Neural progenitor cell (in vitro differentiated cells): ENCODE results near the gene SH3GL2. TPM values are rescaled to one million over a fixed set of nuclear protein-coding genes. Genes with fewer than 3 reads are reported as not detected.

ENCODE experiments used
- DNase-seq: peaks from one replicate; pipeline ENCODE4 v3.0.0-alpha.2; 2016; ENCODE audit warnings: low spot score
- H2AFZ ChIP-seq: fragments of 200-600 bp; sonication (generic); replicated peaks from 2 replicates; pipeline ENCODE4 v1.6.1; 2016; ENCODE audit warnings: antibody characterized with exemption
- H3F3A ChIP-seq: fragments of 200-600 bp; sonication (generic); 2 replicates; pipeline ENCODE4 v1.6.1; 2016; ENCODE audit warnings: antibody characterized with exemption, low read depth
- H3K27ac ChIP-seq: fragments of 200-600 bp; sonication (generic); 2 replicates; pipeline ENCODE4 v1.5.1; 2016; ENCODE audit warnings: mild to moderate bottlenecking
- H3K27me3 ChIP-seq: fragments of 200-600 bp; sonication (generic); 2 replicates; pipeline ENCODE4 v1.6.1; 2016; ENCODE audit warnings: mild to moderate bottlenecking, moderate library complexity
- H3K36me3 ChIP-seq: fragments of 200-600 bp; sonication (generic); 2 replicates; pipeline ENCODE4 v1.5.1; 2016
- H3K4me1 ChIP-seq: fragments of 200-600 bp; sonication (generic); 2 replicates; pipeline ENCODE4 v1.6.1; 2016; ENCODE audit warnings: mixed run types
- H3K4me2 ChIP-seq: fragments of 200-600 bp; sonication (generic); 2 replicates; pipeline ENCODE4 v1.6.1; 2016
- H3K4me3 ChIP-seq: fragments of 200-600 bp; sonication (generic); 2 replicates; pipeline ENCODE4 v1.5.1; 2016
- H3K79me2 ChIP-seq: fragments of 200-600 bp; sonication (generic); 2 replicates; pipeline ENCODE4 v1.6.1; 2016; ENCODE audit warnings: low read depth
- H3K9ac ChIP-seq: fragments of 200-600 bp; sonication (generic); 2 replicates; pipeline ENCODE4 v1.6.1; 2016
- H3K9me3 ChIP-seq: fragments of 200-600 bp; sonication (generic); 2 replicates; pipeline ENCODE4 v1.5.1; 2016; ENCODE audit warnings: low read depth
- H4K20me1 ChIP-seq: fragments of 200-600 bp; sonication (generic); 2 replicates; pipeline ENCODE4 v1.6.1; 2016; ENCODE audit warnings: low read depth
- H3K27ac Mint-ChIP-seq: 3 replicates; pipeline ENCODE4 v1.8.0; 2021; ENCODE audit warnings: mixed read lengths
- H3K27me3 Mint-ChIP-seq: 2 replicates; pipeline ENCODE4 v1.8.0; 2022; ENCODE audit warnings: low read depth, mild to moderate bottlenecking, inconsistent platforms, moderate library complexity, mixed read lengths; ENCODE audit not compliant: insufficient read depth
- H3K36me3 Mint-ChIP-seq: 3 replicates; pipeline ENCODE4 v1.8.0; 2021; ENCODE audit warnings: mixed read lengths
- H3K4me1 Mint-ChIP-seq: 3 replicates; pipeline ENCODE4 v1.8.0; 2021; ENCODE audit warnings: mixed read lengths
- H3K4me3 Mint-ChIP-seq: 3 replicates; pipeline ENCODE4 v1.8.0; 2021; ENCODE audit warnings: mild to moderate bottlenecking, moderate library complexity, mixed read lengths
- H3K9me3 Mint-ChIP-seq: 3 replicates; pipeline ENCODE4 v1.8.0; 2020; ENCODE audit warnings: mixed read lengths
- CTCF ChIP-seq: fragments of 200-600 bp; sonication (generic); IDR thresholded peaks from 2 replicates; pipeline ENCODE4 v1.5.1; 2017; ENCODE audit warnings: antibody characterized with exemption, mild to moderate bottlenecking
- EZH2 ChIP-seq: fragments of 200-600 bp; sonication (generic); IDR thresholded peaks from 2 replicates; pipeline ENCODE4 v1.6.1; 2017; ENCODE audit warnings: antibody characterized with exemption, mild to moderate bottlenecking, moderate library complexity
- EZH2phosphoT487 ChIP-seq: fragments of 200-600 bp; sonication (generic); IDR thresholded peaks from 2 replicates; pipeline ENCODE4 v1.6.1; 2017; ENCODE audit warnings: antibody characterized with exemption
- total RNA-seq: library from RNA; depleted of rRNA; stranded (reverse); fragments of >200 nt; gene quantifications from 2 replicates; pipeline ENCODE4 v1.2.3, GENCODE V29; 2015; ENCODE audit warnings: low replicate concordance

Gene SH3GL2
- total RNA-seq, 1 donor from 2014 or later, result 1.6 TPM

GRCh38 chr9:17614250-17614649 is 35.4 kb downstream of the SH3GL2 start:
- Mint-ChIP-seq H3K9me3 (no peaks in the 10 kb centered on the region), H3K4me1 (peaks cover 2% of the 10 kb centered on the region), H3K27ac (no peak overlapping the region), H3K4me3 (no peak overlapping the region), H3K27me3 (peaks cover 2% of the 10 kb centered on the region), H3K36me3 (no peaks in the 10 kb centered on the region)
- H3F3A ChIP-seq, result no peaks in the 10 kb centered on the region
- H2AFZ ChIP-seq, result no peak overlapping the region
- H3K4me3 ChIP-seq, result no peak overlapping the region
- no peaks in the 10 kb centered on the region for H3K79me2 ChIP-seq
- no peaks in the 10 kb centered on the region for H3K36me3 ChIP-seq
- H3K9me3 ChIP-seq, result no peaks in the 10 kb centered on the region
- no peaks in the 10 kb centered on the region for H3K27me3 ChIP-seq
- H3K4me2 ChIP-seq, result peak overlapping the region; percentile 54
- no peak overlapping the region for H3K9ac ChIP-seq
- TF ChIP-seq CTCF, result no peak
- TF ChIP-seq EZH2phosphoT487, result no peak
- H3K27ac ChIP-seq, result peak overlapping the region; percentile 56
- H4K20me1 ChIP-seq, result no peaks in the 10 kb centered on the region
- no peak for DNase-seq
- peaks cover 15% of the 10 kb centered on the region for H3K4me1 ChIP-seq

GRCh38 chr9:17614903-17615302 is 36.0 kb downstream of the SH3GL2 start:
- Histone ChIP-seq H3K9me3 (no peaks in the 10 kb centered on the region), H3K4me1 (peaks cover 15% of the 10 kb centered on the region), H3K36me3 (no peaks in the 10 kb centered on the region), H3K4me3 (no peak overlapping the region), H2AFZ (no peak overlapping the region), H3K27ac (no peak overlapping the region), H3F3A (no peaks in the 10 kb centered on the region), H4K20me1 (no peaks in the 10 kb centered on the region), H3K79me2 (no peaks in the 10 kb centered on the region), H3K9ac (no peak overlapping the region), H3K4me2 (no peak overlapping the region), H3K27me3 (no peaks in the 10 kb centered on the region)
- Mint-ChIP-seq H3K9me3 (no peaks in the 10 kb centered on the region), H3K4me1 (peaks cover 2% of the 10 kb centered on the region), H3K4me3 (no peak overlapping the region), H3K27ac (no peak overlapping the region), H3K27me3 (peaks cover 2% of the 10 kb centered on the region), H3K36me3 (no peaks in the 10 kb centered on the region)
- no peak for DNase-seq
- no peak for TF ChIP-seq EZH2
- TF ChIP-seq CTCF, result no peak
- TF ChIP-seq EZH2phosphoT487, result no peak

DNA sequence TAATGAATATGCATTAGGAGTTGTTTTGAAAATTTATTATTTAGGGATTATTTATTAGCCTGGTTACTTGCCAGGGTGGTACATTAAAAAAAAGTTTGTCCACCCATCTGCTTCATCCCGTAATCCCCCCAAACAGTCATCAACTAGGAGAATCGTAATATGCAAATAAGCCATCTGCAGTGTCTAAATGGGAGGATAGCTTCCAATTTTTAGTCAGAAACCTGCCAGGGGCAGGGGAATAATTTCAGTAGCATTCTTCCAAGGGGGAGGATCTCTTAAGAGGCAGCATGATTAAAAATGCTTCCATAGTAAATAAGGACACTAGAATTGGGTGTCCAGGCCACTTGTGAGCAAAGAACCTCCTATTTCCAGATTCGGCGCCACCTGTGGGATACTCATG is 43.3 kb downstream of the SH3GL2 start:
- no peak overlapping the region for H3K27ac ChIP-seq
- no peak overlapping the region for H3K9ac ChIP-seq
- no peaks in the 10 kb centered on the region for H3K4me1 Mint-ChIP-seq
- TF ChIP-seq EZH2 (no peak), EZH2phosphoT487 (no peak), CTCF (no peak)
- H3K9me3 Mint-ChIP-seq, result no peaks in the 10 kb centered on the region
- no peaks in the 10 kb centered on the region for H3F3A ChIP-seq
- H3K9me3 ChIP-seq, result no peaks in the 10 kb centered on the region
- no peaks in the 10 kb centered on the region for H4K20me1 ChIP-seq
- H2AFZ ChIP-seq, result no peak overlapping the region
- H3K4me3 ChIP-seq, result no peak overlapping the region
- no peaks in the 10 kb centered on the region for H3K36me3 Mint-ChIP-seq
- H3K27me3 Mint-ChIP-seq, result peaks cover 2% of the 10 kb centered on the region
- H3K4me2 ChIP-seq, result no peak overlapping the region
- H3K36me3 ChIP-seq, result no peaks in the 10 kb centered on the region
- H3K27ac Mint-ChIP-seq, result no peak overlapping the region
- no peaks in the 10 kb centered on the region for H3K27me3 ChIP-seq
- H3K79me2 ChIP-seq, result no peaks in the 10 kb centered on the region
- no peak overlapping the region for H3K4me3 Mint-ChIP-seq
- no peaks in the 10 kb centered on the region for H3K4me1 ChIP-seq
- no peak for DNase-seq

- H3K4me3 Mint-ChIP-seq, result no peak overlapping the region
- Histone ChIP-seq H4K20me1 (no peaks in the 10 kb centered on the region), H3K79me2 (no peaks in the 10 kb centered on the region), H3K4me2 (no peak overlapping the region), H2AFZ (no peak overlapping the region), H3K9ac (no peak overlapping the region), H3K9me3 (no peaks in the 10 kb centered on the region), H3K27ac (no peak overlapping the region), H3K4me1 (no peaks in the 10 kb centered on the region), H3K27me3 (no peaks in the 10 kb centered on the region), H3K36me3 (no peaks in the 10 kb centered on the region), H3K4me3 (no peak overlapping the region), H3F3A (no peaks in the 10 kb centered on the region)
- TF ChIP-seq CTCF (no peak), EZH2phosphoT487 (no peak), EZH2 (no peak)
- no peak overlapping the region for H3K27ac Mint-ChIP-seq
- H3K9me3 Mint-ChIP-seq, result no peaks in the 10 kb centered on the region
- no peak for DNase-seq
- H3K27me3 Mint-ChIP-seq, result peaks cover 2% of the 10 kb centered on the region
- H3K4me1 Mint-ChIP-seq, result no peaks in the 10 kb centered on the region
- no peaks in the 10 kb centered on the region for H3K36me3 Mint-ChIP-seq
Measured at GRCh38 chr9:17622749-17623148, 43.9 kb downstream of the SH3GL2 start.
